ENCODE data around the gene DPP4.
"Not testable (repeated sequence)": the region's sequence is repeated elsewhere in the genome, so short reads cannot be mapped to it uniquely, and the experiment has no call there.

The DPP4 gene

DNA sequence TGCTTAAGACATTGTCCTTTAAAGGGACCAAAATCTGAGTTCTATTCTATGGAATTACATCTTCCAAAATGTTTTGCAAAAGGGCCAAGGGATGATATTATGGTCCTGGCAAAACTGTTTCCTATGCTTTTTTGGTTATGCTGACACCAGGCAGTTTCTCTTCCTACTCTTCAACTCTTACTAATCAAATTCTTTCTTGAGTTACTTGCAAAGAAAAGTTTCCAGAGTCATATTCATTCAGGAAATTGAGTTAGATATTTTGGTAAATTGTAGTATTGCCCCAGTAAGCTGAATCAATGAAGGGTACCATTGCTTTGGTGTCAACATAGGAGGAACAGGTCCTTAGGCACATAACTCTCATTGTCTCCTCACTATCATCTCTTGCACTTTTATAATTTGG lies 118.8 kb downstream of the DPP4 start:
- DNase-seq (ENCODE audit: low read depth in 2 of 2) = no peak

DNA sequence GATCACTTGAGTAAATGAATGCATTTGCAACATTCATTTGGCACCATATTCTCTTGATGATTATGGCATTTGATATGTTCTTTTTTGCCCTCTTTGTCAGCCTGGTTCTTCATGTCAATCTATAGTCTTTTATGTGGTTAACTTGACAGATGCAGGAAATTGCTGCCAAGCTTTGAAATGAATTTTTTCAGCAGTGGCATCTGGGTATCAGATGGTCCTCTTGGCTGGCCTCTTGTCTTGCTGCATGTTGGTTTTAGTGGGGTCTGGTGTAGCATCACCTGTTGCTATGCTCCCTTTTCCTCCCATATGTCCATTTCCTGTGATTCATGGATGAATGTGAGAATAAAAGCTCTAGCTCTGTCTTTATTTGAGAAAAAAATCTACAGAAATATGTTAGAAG lies 119.9 kb downstream of the DPP4 start:
- no peak for DNase-seq (ENCODE audit: low read depth in 2 of 2)

DNA sequence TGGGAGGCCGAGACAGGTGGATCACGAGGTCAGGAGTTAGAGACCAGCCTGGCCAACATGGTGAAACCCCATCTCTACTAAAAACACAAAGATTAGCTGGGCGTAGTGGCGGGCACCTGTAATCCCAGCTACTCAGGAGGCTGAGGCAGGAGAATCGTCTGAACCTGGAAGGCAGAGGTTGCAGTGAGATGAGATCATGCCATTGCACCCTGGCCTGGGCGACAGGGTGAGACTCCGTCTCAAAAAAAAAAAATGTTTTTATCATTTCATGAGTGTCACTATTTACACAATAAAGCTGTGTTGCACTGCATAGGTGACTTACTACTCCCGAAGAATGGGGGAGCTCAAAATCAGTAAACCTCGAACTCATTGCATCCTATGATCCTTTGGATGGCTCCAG lies 120.6 kb downstream of the DPP4 start:
- DNase-seq (ENCODE audit: low read depth in 2 of 2) = not testable (repeated sequence)

- no peak for DNase-seq (ENCODE audit: low read depth in 2 of 2)
Measured at GRCh38 chr2:161952783-161953191, 121.2 kb downstream of the DPP4 start.

GRCh38 chr2:161947836-161948235 lies 126.2 kb downstream of the DPP4 start:
- no peak for DNase-seq (ENCODE audit: low read depth in 2 of 2)

DNA sequence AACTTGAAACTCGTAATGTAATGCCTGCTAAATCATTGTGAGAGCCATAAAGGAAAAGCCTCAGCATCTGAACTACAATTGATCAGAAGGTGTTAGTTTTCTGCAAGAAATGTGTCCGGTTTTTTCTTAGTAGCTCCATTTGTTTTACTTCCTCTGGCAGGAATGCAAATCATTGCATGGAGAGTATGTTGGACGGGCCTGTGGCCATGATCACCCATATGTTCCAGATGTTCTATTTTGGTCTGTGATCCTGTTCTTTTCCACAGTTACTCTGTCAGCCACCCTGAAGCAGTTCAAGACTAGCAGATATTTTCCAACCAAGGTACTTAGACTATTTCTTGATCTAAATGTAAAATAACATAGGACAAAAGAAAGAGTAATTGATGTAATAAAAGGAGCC lies 126.6 kb downstream of the DPP4 start:
- no peak for DNase-seq (ENCODE audit: low read depth in 2 of 2)

GRCh38 chr2:161946489-161947107 lies 127.4 kb downstream of the DPP4 start:
- DNase-seq (ENCODE audit: low read depth in 2 of 2) = no peak

GRCh38 chr2:161943011-161943410 lies 131.0 kb downstream of the DPP4 start:
- DNase-seq (ENCODE audit: low read depth in 2 of 2) = no peak

All from stimulated activated CD4-positive, alpha-beta T cell treated with anti-CD3 and anti-CD28 coated beads, Interleukin-1b, Interleukin-23, amount 100 ng/mL, for 4 hours (primary cell).